GM10266 (cell line): ENCODE data around the gene IL37.
A peak's percentile ranks its signal among the peaks of the same experiment; 100 is the strongest.

Experiments
- DNase-seq: peaks from one replicate; pipeline ENCODE4 v3.0.0; 2012; ENCODE audit errors: extremely low spot score
- TF ChIP-seq, protein P1 (sequence below): IDR thresholded peaks from 2 replicates; pipeline ENCODE4 v1.5.1; 2012; ENCODE audit warnings: mild to moderate bottlenecking, low read depth; ENCODE audit not compliant: control insufficient read depth, insufficient read depth; ENCODE audit errors: missing control alignments

The IL37 gene

DNA sequence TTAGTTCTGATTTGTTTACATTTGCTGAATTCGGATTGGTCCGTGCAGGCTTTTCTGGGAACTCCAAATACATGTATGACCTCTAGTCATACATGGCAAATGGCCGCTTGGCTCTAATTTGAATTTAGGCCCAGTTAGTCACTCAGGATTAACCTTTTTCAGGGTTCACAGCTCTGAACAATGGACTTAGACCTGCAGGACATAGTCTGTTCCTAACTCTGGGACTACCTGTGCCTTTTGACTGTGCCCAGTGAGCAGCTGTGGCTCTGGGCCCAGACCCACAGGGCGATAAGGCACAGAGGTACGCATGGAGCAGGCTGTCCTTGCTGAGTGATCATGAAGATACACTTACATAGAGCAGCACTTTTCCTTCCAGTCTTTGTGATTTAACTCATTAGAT lies 28.5 kb downstream of the IL37 start:
- no peak for DNase-seq
- TF ChIP-seq, protein P1, sequence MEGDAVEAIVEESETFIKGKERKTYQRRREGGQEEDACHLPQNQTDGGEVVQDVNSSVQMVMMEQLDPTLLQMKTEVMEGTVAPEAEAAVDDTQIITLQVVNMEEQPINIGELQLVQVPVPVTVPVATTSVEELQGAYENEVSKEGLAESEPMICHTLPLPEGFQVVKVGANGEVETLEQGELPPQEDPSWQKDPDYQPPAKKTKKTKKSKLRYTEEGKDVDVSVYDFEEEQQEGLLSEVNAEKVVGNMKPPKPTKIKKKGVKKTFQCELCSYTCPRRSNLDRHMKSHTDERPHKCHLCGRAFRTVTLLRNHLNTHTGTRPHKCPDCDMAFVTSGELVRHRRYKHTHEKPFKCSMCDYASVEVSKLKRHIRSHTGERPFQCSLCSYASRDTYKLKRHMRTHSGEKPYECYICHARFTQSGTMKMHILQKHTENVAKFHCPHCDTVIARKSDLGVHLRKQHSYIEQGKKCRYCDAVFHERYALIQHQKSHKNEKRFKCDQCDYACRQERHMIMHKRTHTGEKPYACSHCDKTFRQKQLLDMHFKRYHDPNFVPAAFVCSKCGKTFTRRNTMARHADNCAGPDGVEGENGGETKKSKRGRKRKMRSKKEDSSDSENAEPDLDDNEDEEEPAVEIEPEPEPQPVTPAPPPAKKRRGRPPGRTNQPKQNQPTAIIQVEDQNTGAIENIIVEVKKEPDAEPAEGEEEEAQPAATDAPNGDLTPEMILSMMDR = no peak

DNA sequence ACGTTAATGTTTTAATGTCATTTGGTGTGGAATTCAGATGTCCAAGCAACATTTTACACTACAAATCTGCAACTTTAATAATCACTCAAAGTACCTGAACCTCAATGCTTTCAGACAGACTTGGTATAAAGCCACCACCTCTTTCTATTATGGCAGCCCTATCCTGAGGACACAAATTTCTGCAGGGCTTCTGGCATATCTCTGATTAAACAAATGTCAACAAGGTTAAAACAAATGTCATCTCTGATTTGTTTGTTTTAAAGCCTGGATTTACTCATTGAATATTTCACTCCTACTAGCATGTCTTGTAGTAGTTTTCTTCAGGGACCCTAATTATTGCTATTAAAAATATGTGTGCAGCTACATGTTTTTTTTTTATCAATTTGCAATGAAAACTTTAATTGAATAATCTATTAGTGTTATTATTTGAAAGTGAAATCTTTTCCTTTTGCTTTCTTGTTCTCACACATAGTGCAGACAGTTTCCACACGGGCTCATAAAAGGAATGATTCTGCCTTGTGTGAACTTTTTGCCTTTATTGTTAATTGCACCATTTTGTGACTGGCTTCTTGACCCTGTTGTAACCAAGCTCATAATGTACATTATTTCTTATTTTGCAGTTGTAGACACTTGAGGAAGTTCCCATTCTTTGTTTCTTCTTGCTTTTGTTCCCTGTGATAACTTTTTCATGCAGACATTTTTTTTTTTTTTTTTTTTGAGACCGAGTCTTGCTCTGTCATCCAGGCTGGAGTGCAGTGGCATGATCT lies 30.1 kb downstream of the IL37 start:
- TF ChIP-seq, protein P1 = no peak
- no peak for DNase-seq

GRCh38 chr2:112941753-112942653 lies 31.0 kb downstream of the IL37 start:
- peak; percentile 72 for DNase-seq
- TF ChIP-seq, protein P1 = peak; percentile 94

- DNase-seq = no peak
- TF ChIP-seq, protein P1 = no peak
Measured at GRCh38 chr2:112942654-112943002, 31.7 kb downstream of the IL37 start.

GRCh38 chr2:112944971-112945370 lies 34.0 kb downstream of the IL37 start:
- TF ChIP-seq, protein P1 = no peak
- DNase-seq = no peak

DNA sequence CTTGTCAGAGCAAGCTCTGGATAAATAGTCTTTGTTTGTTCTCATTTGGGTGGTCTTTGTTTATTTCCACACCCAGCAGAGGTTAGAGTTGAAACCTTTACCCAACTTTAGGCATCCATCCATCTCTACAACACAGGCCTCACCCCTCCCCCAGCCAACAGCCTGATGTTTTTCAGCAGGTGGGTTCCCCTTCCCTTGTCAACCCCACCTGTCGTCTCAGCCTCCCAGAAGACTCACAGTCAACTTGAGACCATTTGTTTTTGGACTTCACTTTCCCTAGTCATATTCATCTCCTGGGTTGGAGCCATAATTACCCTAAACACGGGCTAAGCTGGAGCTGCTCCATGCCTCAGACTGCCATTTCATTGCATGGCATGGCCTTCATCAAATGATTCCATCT lies 35.1 kb downstream of the IL37 start:
- TF ChIP-seq, protein P1 = no peak
- DNase-seq = no peak

- TF ChIP-seq, protein P1 = no peak
- DNase-seq = no peak
Measured at GRCh38 chr2:112947374-112947773, 36.4 kb downstream of the IL37 start.
